Measurements from ENCODE around the gene FAIM. TPM values are rescaled to one million over a fixed set of nuclear protein-coding genes. Genes with fewer than 3 reads are reported as not detected.

Gene FAIM
- total and polyA plus RNA-seq, 2 of the 8 experiments (the other 6 are each of a cell fraction or from before 2014, with no cell fraction given), result 1.2 to 7.1 TPM

DNA sequence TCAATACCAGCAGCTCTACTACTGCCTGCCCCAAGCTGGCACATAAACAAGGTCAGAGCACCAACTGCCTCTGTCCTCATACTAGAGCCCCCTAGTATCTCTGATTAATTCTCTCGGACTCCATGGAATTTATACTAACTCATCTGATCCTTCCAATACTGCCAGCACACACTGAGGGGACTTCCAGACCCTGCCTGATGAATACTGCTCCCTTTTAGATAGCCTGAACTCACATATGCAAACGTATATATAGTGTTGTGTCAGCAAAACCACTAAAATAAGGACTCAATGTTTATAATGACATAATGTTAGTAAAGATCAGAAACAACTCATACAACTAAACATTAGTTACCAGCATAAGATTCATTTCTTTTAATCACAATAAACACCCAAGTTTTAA is 39.5 kb upstream of the FAIM start:
- H3K23ac ChIP-seq (ENCODE audit: insufficient read length), result no peak overlapping the region
- no peaks in the 10 kb centered on the region for H3K27me3 ChIP-seq (replicated peaks in 1 of 4; ENCODE audit: control insufficient read depth in 3 of 4, extremely low read depth in 1 of 4, insufficient read depth in 3 of 4, low read length in 3 of 4)
- H4K91ac ChIP-seq (replicated peaks; ENCODE audit: insufficient read length, low read length), result no peak overlapping the region
- TF ChIP-seq YY1 (IDR thresholded peaks at IDR 0.05; ENCODE audit: low read depth, low read length) (no peak), RFX5 (IDR thresholded peaks at IDR 0.05; ENCODE audit: borderline replicate concordance, low read depth, low read length) (no peak), CTCF (IDR thresholded peaks at IDR 0.05; ENCODE audit: control extremely low read depth in 1 of 3, insufficient read depth in 1 of 3, low read depth in 1 of 3, low read length in 3 of 3) (no peak), GABPA (IDR thresholded peaks at IDR 0.05; ENCODE audit: borderline replicate concordance, insufficient read depth, low read length) (no peak)
- ChIA-PET POLR2A (ENCODE audit: partially characterized antibody) (no interaction called here), CTCF (ENCODE audit: partially characterized antibody) (interaction anchor here (1.2 to 2.2 kb wide), 2 partner anchors 24 to 27 kb away, joined by 3 to 5 read pairs; partner anchors contain the start of gene CEP70)
- H3K4me2 ChIP-seq (ENCODE audit: insufficient read depth in 1 of 2, low read depth in 2 of 2, low read length in 2 of 2), result no peak overlapping the region
- no peaks in the 10 kb centered on the region for H4K20me1 ChIP-seq (replicated peaks in 1 of 2; ENCODE audit: control insufficient read depth in 1 of 2, insufficient read depth in 2 of 2, low read length in 2 of 2)
- DNase-seq (ENCODE audit: low read depth in 1 of 2, low spot score in 2 of 2) (no peak), FAIRE-seq (no peak)
- H3K4me1 ChIP-seq (replicated peaks in 1 of 4; ENCODE audit: control insufficient read depth in 3 of 4, insufficient read depth in 4 of 4, low read length in 3 of 4), result no peaks in the 10 kb centered on the region
- no peak overlapping the region for H4K8ac ChIP-seq (ENCODE audit: extremely low read depth, insufficient read depth, low read length)
- H3K23me2 ChIP-seq (ENCODE audit: low read depth, low read length), result no peaks in the 10 kb centered on the region
- no peak overlapping the region for H2AK5ac ChIP-seq (ENCODE audit: low read depth, low read length)
- H3K9me3 ChIP-seq (ENCODE audit: insufficient read depth in 2 of 2, low read depth in 1 of 2, low read length in 1 of 2), result peaks cover 10 to 11% of the 10 kb centered on the region in 2 experiments
- H2BK5ac ChIP-seq (ENCODE audit: low read depth, low read length), result no peak overlapping the region
- no peak overlapping the region for H2BK120ac ChIP-seq (replicated peaks; ENCODE audit: low read depth, low read length)
- no peak overlapping the region for H3K27ac ChIP-seq (ENCODE audit: low read depth, low read length)
- no peak overlapping the region for H2BK12ac ChIP-seq (ENCODE audit: low read depth, low read length)
- no peak overlapping the region for H2BK20ac ChIP-seq (ENCODE audit: low read length)
- H3K79me1 ChIP-seq (ENCODE audit: low read depth, low read length), result no peaks in the 10 kb centered on the region
- no peak overlapping the region for H3K18ac ChIP-seq (ENCODE audit: extremely low read depth, low read length)
- WGBS, 2 experiments (ENCODE audit: extremely low coverage in 1 of 2, insufficient coverage in 1 of 2, insufficient read length in 1 of 2, insufficient replicate concordance in 2 of 2, low coverage in 1 of 2, low lambda C conversion rate in 2 of 2, missing lambda C conversion rate in 1 of 2), result 83% methylated on average over 2 of the region's 2 CpGs; no CpG with 5 or more reads in 1 of the 2 experiments
- H3K14ac ChIP-seq (ENCODE audit: insufficient read length), result no peak overlapping the region
- no peak overlapping the region for H3K9ac ChIP-seq (replicated peaks in 1 of 4; ENCODE audit: extremely low read depth in 1 of 4, low read depth in 3 of 4, low read length in 3 of 4)
- no peaks in the 10 kb centered on the region for H3K79me2 ChIP-seq (ENCODE audit: control insufficient read depth in 1 of 2, insufficient read depth in 2 of 2, low read length in 2 of 2)
- no peak overlapping the region for H2AFZ ChIP-seq (ENCODE audit: low read length)
- H3K4me3 ChIP-seq (ENCODE audit: extremely low read depth in 1 of 4, insufficient read depth in 2 of 4, low read depth in 3 of 4, low read length in 4 of 4), result no peak overlapping the region
- peaks cover 0 to 5% (median 0%) of the 10 kb centered on the region in 4 experiments; a peak in 1 of 8 replicates for H3K36me3 ChIP-seq (ENCODE audit: control insufficient read depth in 2 of 4, insufficient read depth in 4 of 4, low read length in 3 of 4)
- H2BK15ac ChIP-seq (ENCODE audit: low read length), result no peak overlapping the region
- H4K5ac ChIP-seq (ENCODE audit: insufficient read length, low read depth, low read length), result no peak overlapping the region
- H3K56ac ChIP-seq (replicated peaks; ENCODE audit: insufficient read length, low read depth, low read length), result no peak overlapping the region
- H3K4ac ChIP-seq (replicated peaks; ENCODE audit: insufficient read length, low read depth, low read length), result no peak overlapping the region
